HG03460 (cell line): ENCODE results near the gene FOXN3.

ENCODE experiments used
- ATAC-seq: cut with Tn5 transposase; IDR thresholded peaks from one replicate; pipeline ENCODE4 v1.9.1; 2021; ENCODE audit not compliant: unreplicated experiment

Gene FOXN3

GRCh38 chr14:89239023-89239422 is 178.0 kb downstream of the FOXN3 start:
- no peak for ATAC-seq

DNA sequence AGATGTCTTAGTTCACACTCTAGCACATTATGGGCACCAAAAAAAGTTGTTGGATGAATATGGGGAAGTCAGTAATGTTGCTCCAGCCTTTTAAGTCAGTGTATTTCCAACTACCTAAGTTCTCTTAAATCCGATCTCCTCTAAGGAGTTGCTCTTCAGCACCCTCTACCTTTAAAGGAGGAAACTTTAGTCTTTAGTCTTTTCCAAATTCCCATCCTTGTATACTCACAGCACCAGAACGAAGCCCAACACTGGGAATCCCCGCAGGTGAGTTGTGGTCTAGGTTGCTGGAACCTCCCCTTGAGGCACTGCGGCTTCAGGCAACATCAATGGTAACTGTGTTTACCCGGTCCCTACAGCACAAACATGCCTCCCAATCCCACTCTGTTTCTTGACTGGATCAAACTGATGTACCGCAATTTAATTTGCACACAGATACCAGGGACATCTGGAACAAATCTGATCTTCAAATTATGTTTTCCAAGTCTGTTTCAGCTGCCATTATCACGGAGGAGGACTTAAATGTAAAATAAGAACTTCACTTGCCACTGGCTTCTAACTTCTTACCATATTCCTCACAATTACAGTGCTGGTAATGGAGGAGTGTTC is 179.0 kb downstream of the FOXN3 start:
- ATAC-seq = no peak

GRCh38 chr14:89236851-89237250 is 180.2 kb downstream of the FOXN3 start:
- ATAC-seq = no peak

DNA sequence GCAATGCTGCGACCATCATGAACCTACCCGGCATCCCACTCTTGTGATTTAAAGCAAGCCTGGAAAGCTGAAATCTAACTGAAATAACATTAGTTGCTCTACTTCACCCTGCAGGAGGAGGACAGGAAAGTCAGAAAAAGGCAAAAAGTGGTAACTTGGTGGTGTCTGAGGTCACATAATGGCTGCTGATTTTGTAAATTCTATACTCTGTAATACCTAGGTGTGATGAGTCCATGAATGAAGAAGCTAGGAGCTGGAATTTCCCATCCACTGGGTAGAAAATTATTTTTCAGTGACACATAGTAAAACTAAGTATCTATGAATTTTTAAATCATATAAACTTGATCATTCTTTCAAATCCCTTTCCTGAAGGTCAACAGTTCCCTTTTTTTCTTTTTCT is 183.8 kb downstream of the FOXN3 start:
- no peak for ATAC-seq

DNA sequence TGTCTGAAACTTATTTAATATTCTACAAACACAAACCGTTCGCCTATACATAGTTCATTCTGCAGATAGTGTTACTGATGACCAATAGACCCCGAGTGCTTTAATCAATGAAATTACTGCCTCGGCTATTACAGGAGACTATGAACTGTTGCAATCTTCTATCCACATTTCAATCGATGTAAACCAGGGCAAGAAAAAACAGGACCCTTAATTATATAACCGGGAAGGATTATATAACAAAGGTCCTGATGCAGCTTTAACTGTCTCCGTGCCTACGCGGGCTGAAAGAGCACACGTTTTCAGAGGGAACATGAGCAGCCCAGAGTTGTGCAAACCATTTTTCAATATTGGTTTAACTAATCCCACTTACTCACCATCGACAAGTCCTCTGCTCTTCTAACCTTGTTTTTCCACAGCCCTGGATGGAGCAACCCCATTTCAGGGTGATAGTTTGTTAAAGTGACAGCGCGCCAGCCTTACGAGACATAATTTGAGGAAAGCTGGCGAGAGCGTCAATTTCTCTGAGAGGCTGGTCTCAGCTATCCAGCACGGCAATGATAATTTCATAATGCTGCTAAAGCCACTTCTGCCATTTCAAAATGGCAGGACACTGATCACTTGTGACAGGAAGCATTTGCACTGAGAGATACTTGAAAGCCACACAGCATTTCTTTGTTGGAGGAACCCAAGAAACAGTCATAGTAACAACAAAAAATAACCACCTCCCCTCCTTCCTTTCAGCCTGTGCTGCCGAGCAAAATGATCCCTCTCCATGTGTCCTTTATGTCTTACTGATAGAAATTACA is 184.6 kb downstream of the FOXN3 start:
- ATAC-seq = no peak

GRCh38 chr14:89231426-89232113 is 185.5 kb downstream of the FOXN3 start:
- no peak for ATAC-seq

DNA sequence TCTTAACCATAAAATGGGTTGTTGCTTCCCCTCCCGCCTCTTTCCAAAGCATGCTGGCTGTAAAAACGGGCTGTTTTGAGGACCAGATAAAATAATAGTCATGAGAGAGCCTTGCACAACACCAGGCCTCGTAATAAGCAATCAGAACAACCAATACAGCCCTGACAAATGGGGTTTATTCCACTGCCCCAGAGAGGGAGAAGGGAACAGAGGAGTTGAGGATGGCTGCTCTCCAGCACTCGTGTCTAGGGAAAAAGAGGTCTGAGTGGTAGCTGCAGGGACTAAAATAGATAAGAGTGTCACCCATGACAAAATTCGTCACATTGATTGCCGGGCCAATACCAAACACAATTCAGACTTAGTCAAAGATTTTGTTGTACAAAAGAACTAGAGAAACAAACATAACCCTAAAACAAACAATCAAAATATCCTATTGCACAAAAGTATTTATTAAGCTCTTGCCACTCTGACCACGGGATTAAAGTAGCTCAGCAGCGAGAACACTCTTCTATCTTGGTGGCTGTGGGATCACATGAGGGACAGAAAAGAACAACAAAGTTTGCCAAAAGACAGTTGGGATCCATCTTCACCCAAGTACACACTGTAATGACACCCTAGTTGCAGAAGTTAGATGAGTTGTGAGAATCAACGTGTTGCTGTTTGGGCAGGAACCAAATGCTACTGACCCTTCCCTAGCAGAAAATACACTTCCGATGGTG is 188.0 kb downstream of the FOXN3 start:
- ATAC-seq = no peak

- no peak for ATAC-seq
Observed at GRCh38 chr14:89227496-89227836, 189.6 kb downstream of the FOXN3 start.

- ATAC-seq = no peak
Observed at GRCh38 chr14:89226801-89227495, 190.1 kb downstream of the FOXN3 start.

DNA sequence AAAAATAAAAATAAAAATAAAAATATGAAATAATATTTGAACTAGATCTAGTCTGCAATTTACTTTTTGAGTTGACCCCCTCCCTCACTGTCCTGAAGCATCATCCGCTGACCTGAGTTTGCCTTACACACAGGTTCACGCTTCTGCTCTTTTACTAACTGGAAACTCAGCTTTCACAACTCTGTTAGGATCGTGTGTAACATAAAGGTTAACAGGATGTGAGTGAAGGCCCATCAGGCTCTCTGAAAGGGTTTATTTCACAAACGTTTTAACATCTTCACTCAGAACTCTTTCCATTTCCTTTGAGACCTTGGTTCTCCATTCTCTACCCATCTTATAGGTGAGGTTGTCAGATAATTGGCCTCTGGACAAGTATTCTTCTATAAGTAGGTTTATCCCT is 191.4 kb downstream of the FOXN3 start:
- ATAC-seq = no peak

GRCh38 chr14:89221109-89221810 is 195.8 kb downstream of the FOXN3 start:
- ATAC-seq = no peak

DNA sequence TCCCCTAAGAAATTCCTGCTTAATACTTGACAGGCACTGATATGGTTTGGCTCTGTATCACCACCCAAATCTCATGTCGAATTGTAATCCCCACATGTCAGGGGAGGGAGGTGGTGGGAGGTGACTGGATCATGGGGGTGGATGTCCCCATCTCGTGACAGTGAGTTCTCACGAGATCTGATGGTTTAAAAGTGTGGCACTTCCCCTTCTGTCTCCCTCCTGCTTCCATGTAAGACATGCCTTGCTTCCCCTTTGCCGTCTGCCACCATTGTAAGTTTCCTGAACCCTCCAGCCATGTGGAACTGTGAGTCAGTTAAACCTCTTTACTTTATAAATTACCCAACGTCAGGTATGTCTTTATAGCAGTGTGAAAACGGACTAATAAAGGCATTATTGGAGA is 198.0 kb downstream of the FOXN3 start:
- ATAC-seq = no peak

GRCh38 chr14:89217891-89218290 is 199.1 kb downstream of the FOXN3 start:
- no peak for ATAC-seq

DNA sequence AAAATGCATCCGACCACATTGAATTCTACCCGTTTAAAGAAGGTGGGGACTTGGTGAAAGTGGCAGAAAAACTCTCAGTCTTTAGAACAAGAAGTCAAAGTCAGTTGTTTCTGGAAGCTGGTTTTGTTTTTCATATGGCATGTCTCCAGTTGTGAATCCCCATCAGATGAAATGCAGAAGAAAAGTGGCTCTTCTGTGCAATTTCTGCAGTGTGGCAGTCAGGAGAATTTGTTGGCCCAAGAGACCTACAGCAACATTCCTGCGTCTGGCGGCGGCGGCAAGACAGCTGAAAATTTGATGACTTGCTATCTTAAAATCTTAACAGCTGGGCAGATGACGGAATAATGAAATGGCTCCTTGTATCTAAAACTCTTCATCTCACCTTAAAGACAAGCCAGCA is 201.5 kb downstream of the FOXN3 start:
- ATAC-seq = no peak

DNA sequence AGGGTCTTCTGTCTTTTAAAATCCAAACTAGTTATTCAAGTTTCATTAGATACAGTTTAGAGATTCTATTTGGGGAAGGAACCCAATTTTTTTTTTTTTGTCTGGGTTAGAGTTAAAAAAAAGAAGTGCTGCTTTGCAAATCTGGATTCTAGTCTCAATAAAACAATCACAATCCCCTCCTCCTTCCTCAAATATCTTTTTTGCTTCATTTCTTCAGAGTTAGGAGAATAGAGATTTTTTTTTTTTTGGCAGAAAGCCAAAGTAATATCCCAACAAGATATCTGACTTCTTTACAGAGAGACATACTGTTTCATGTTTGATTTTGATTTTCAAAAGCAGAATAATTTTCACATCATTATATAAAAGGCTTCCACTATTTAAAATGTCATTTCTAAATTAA is 201.9 kb downstream of the FOXN3 start:
- no peak for ATAC-seq

DNA sequence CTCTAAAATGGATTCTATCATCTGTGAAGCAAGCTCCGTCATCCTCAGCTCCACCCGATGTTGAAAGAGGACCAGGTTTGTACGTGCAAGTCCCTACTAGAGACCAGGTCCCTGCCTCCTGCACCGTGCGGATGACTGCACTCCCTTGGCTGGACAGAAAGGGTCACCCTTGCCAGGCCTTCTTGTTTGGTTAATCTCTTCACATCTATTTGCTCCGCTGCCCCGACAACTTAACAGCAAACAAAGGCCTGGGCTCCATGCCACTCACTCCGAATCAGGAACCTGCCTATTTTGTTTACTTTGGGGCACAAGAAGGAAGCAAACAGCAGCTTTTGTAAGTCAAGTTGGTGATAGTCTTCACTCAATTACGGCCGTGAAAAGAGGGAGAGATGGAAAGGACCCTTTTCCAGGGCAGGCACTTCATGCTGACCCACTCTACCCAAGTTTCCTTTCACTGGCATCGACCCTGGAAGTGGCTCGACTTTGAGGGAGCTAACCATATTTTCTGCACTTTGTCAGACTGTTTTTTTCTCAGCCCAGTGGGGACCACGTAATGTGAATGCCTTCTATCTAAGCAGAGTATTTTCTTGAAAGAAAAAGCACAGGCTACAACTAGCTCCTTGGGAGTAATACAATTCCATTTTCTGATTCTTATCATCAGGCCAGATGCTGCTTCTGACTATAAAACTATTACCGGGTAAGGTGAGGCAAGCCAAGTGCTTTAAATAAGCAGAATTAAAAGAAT is 202.6 kb downstream of the FOXN3 start:
- ATAC-seq = no peak

DNA sequence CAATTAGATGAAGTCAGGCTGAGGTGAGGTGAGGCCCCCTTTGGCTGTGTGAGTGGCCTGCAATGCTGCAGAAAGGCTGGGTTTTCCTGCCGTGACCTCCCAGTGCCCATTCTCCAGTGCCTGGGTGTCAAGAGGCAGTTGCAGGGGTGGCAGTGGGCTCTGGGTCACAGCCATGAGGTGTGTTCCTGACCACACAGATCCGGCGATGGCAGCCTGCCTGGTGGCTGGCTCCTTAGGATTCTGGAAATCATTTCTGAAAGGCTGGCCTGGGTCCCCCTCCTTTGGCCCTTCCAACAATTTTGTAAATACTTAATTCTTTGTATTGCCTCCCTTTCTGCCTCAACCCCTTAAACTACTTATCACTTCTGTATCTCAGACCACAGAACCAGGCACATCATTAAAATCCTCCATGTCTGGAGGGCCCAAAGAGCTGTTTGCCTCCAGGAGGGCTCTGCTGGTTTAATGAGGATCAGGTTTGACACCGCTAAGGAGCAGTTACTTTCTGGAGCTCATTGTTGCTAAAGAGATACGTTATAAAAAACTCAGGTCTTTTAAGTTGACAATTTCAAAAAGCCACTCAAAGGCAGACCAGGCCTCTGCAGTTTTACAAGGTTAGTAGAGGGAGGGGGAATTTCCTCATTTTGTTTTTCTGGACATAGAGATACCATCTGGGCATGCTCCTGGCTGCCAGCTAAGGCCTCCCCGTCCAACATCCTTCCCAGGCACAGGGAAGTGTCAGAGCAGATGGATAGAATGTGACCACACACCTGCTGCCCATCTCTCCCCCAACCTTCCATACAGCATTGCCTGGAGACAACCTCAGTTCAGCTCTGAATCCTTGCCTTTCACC is 204.4 kb downstream of the FOXN3 start:
- ATAC-seq = no peak

- ATAC-seq = no peak
Observed at GRCh38 chr14:89209558-89209957, 207.5 kb downstream of the FOXN3 start.

DNA sequence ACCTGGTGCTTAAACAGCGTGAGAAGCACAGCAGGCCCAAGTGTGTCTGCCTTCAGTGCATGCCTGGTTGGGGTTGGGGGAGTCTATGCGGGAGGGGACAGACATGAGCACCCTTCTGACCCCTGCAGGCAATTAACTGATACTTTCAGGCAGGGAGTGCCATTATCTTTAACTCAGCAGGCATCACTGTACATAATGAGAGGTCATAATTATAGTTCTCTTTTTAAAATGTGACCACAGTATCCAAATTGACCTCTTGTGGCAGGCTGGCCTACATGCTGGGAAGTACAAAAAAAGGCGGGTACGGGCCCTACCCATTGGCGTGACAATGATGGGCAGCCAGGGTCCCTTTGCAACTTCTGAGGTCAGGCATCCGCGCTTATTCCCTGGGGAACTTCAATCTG is 209.1 kb downstream of the FOXN3 start:
- no peak for ATAC-seq
